NCI-H2081 treated with DMSO at 0.1 percent for 48 hours (cell line): ENCODE data around the gene IFITM10.

Experiments
- DNase-seq: peaks from one replicate; lab custom pipeline; 2025; lab: John Stamatoyannopoulos, UW

The IFITM10 gene

GRCh38 chr11:1751531-1751921, 1.1 kb upstream of the IFITM10 start:
- DNase-seq: no peak

GRCh38 chr11:1750840-1751530, 590 bp upstream of the IFITM10 start:
- no peak for DNase-seq

- DNase-seq: no peak
Observed at GRCh38 chr11:1749395-1750351, 722 bp downstream of the IFITM10 start.

GRCh38 chr11:1748636-1749394, 1.6 kb downstream of the IFITM10 start:
- DNase-seq: no peak

- DNase-seq: no peak
Observed at GRCh38 chr11:1747753-1748635, 2.4 kb downstream of the IFITM10 start.

GRCh38 chr11:1746956-1747752, 3.2 kb downstream of the IFITM10 start:
- DNase-seq: no peak

GRCh38 chr11:1746511-1746931, 3.9 kb downstream of the IFITM10 start:
- DNase-seq: no peak

- no peak for DNase-seq
Observed at GRCh38 chr11:1745701-1746320, 4.6 kb downstream of the IFITM10 start.

- DNase-seq: no peak
Observed at GRCh38 chr11:1744891-1745700, 5.3 kb downstream of the IFITM10 start.

- no peak for DNase-seq
Observed at GRCh38 chr11:1744137-1744886, 6.1 kb downstream of the IFITM10 start.

GRCh38 chr11:1743585-1744136, 6.7 kb downstream of the IFITM10 start:
- no peak for DNase-seq

- no peak for DNase-seq
Observed at GRCh38 chr11:1742869-1743584, 7.4 kb downstream of the IFITM10 start.

- no peak for DNase-seq
Observed at GRCh38 chr11:1742371-1742770, 8.0 kb downstream of the IFITM10 start.

GRCh38 chr11:1741741-1742140, 8.7 kb downstream of the IFITM10 start:
- DNase-seq: no peak

GRCh38 chr11:1740786-1741530, 9.4 kb downstream of the IFITM10 start:
- no peak for DNase-seq

GRCh38 chr11:1739576-1739975, 10.8 kb downstream of the IFITM10 start:
- no peak for DNase-seq

GRCh38 chr11:1738380-1738779, 12.0 kb downstream of the IFITM10 start:
- no peak for DNase-seq
